ENCODE results near the gene NHERF1. TPM values are rescaled to one million over a fixed set of nuclear protein-coding genes. Genes with fewer than 3 reads are reported as not detected.
A peak's percentile ranks its signal among the peaks of the same experiment; 100 is the strongest.

The NHERF1 gene
- total and polyA plus RNA-seq, 2 of the 8 experiments (the other 6 are each of a cell fraction or from before 2014, with no cell fraction given) = 92.9 to 99.2 TPM

DNA sequence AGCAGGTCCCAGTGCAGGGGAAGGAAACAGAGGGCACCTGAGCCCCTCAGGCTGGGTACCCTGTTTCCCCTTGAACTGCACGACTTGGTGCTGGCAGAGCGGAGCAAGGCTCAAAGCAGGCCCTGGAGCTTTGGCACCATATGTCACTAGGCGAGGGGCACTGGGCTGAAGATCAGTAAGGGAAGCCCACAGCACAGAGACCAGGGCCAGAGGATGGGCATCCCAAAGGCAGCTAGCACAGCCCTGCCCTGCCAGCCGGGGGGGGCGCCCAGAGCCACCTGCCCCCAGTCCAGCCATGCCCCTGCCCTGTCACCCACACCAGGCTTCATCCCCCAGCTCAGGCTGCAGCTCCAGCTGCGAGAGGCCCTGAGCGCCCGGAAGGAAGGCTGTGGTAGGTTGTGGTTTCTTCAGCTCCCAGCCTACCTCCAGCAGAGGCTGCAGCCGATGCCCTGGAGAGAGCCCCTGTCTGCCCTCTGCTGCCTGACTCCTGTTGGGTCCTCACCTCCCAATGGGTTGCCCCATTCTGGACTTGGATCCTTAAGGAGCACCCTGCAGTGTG lies 10.9 kb downstream of the NHERF1 start:
- H2AK5ac ChIP-seq (ENCODE audit: low read depth, low read length) = no peak overlapping the region
- FAIRE-seq = no peak
- H4K20me1 ChIP-seq (replicated peaks in 1 of 2; ENCODE audit: control insufficient read depth in 1 of 2, insufficient read depth in 2 of 2, low read length in 2 of 2) = peaks cover 3 to 19% of the 10 kb centered on the region in 2 experiments
- H3K4me3 ChIP-seq (ENCODE audit: extremely low read depth in 1 of 4, insufficient read depth in 2 of 4, low read depth in 3 of 4, low read length in 4 of 4) = peak overlapping the region in 1 of 4 experiments; percentile 36; a peak in 2 of 8 replicates
- H3K27ac ChIP-seq (ENCODE audit: low read depth, low read length) = peak overlapping the region; percentile 70; the same call in 1 of the 2 replicates
- peaks cover 27% of the 10 kb centered on the region for H3K79me1 ChIP-seq (ENCODE audit: low read depth, low read length)
- peak overlapping the region; percentile 46 to 59; a peak in 3 of 4 replicates for H3K4me2 ChIP-seq (ENCODE audit: insufficient read depth in 1 of 2, low read depth in 2 of 2, low read length in 2 of 2)
- peak overlapping the region in 1 of 4 experiments; percentile 34; a peak in 1 of 7 replicates for H3K9ac ChIP-seq (replicated peaks in 1 of 4; ENCODE audit: extremely low read depth in 1 of 4, low read depth in 3 of 4, low read length in 3 of 4)
- peaks cover 0 to 68% of the 10 kb centered on the region in 2 experiments; a peak in 2 of 4 replicates for H3K79me2 ChIP-seq (ENCODE audit: control insufficient read depth in 1 of 2, insufficient read depth in 2 of 2, low read length in 2 of 2)
- no peak overlapping the region for H3K23ac ChIP-seq (ENCODE audit: insufficient read length)
- H4K8ac ChIP-seq (ENCODE audit: extremely low read depth, insufficient read depth, low read length) = no peak overlapping the region; the same call in 1 of the 2 replicates
- no peak overlapping the region for H2BK20ac ChIP-seq (ENCODE audit: low read length)
- H4K91ac ChIP-seq (replicated peaks; ENCODE audit: insufficient read length, low read length) = peak overlapping the region; percentile 93
- POLR2A ChIA-PET (ENCODE audit: partially characterized antibody) = interaction anchor here (0.9 to 6.5 kb wide), 5 partner anchors 8 to 18 kb away, joined by 3 to 70 read pairs (median 15); partner anchors contain the start of genes NAT9 and NHERF1
- H3K56ac ChIP-seq (replicated peaks; ENCODE audit: insufficient read length, low read depth, low read length) = no peak overlapping the region
- H3K4ac ChIP-seq (replicated peaks; ENCODE audit: insufficient read length, low read depth, low read length) = peak overlapping the region; percentile 63
- H2BK120ac ChIP-seq (replicated peaks; ENCODE audit: low read depth, low read length) = peak overlapping the region; percentile 34
- H3K18ac ChIP-seq (ENCODE audit: extremely low read depth, low read length) = peak overlapping the region; percentile 93
- 82% methylated on average over 9 of the region's 9 CpGs; no CpG with 5 or more reads in 1 of the 2 experiments for WGBS, 2 experiments (ENCODE audit: extremely low coverage in 1 of 2, insufficient coverage in 1 of 2, insufficient read length in 1 of 2, insufficient replicate concordance in 2 of 2, low coverage in 1 of 2, low lambda C conversion rate in 2 of 2, missing lambda C conversion rate in 1 of 2)
- no peaks in the 10 kb centered on the region; a peak in 1 of 8 replicates for H3K36me3 ChIP-seq (ENCODE audit: control insufficient read depth in 2 of 4, insufficient read depth in 4 of 4, low read length in 3 of 4)
- peaks cover 10 to 67% (median 51%) of the 10 kb centered on the region in 4 experiments for H3K4me1 ChIP-seq (replicated peaks in 1 of 4; ENCODE audit: control insufficient read depth in 3 of 4, insufficient read depth in 4 of 4, low read length in 3 of 4)
- no peak overlapping the region for H2AFZ ChIP-seq (ENCODE audit: low read length)
- H4K5ac ChIP-seq (ENCODE audit: insufficient read length, low read depth, low read length) = peak overlapping the region; percentile 69
- no peaks in the 10 kb centered on the region for H3K27me3 ChIP-seq (replicated peaks in 1 of 4; ENCODE audit: control insufficient read depth in 3 of 4, extremely low read depth in 1 of 4, insufficient read depth in 3 of 4, low read length in 3 of 4)
- H2BK15ac ChIP-seq (ENCODE audit: low read length) = peak overlapping the region; percentile 81
- CTCF ChIA-PET (ENCODE audit: partially characterized antibody) = interaction anchor here (0.6 to 15.7 kb wide), 9 partner anchors 9 to 104 kb away, joined by 3 to 231 read pairs (median 10); partner anchors contain the start of genes NAT9 and RAB37
- H3K23me2 ChIP-seq (ENCODE audit: low read depth, low read length) = no peaks in the 10 kb centered on the region
- H2BK5ac ChIP-seq (ENCODE audit: low read depth, low read length) = peak overlapping the region; percentile 73
- H2BK12ac ChIP-seq (ENCODE audit: low read depth, low read length) = peak overlapping the region; percentile 75; the same call in 1 of the 2 replicates
- DNase-seq (ENCODE audit: low read depth in 1 of 2, low spot score in 2 of 2) = no peak
- no peak overlapping the region for H3K14ac ChIP-seq (ENCODE audit: insufficient read length)
- no peaks in the 10 kb centered on the region for H3K9me3 ChIP-seq (ENCODE audit: insufficient read depth in 2 of 2, low read depth in 1 of 2, low read length in 1 of 2)

Measured in H1 (cell line).